ENCODE data around the gene CYTIP.

CYTIP gene

DNA sequence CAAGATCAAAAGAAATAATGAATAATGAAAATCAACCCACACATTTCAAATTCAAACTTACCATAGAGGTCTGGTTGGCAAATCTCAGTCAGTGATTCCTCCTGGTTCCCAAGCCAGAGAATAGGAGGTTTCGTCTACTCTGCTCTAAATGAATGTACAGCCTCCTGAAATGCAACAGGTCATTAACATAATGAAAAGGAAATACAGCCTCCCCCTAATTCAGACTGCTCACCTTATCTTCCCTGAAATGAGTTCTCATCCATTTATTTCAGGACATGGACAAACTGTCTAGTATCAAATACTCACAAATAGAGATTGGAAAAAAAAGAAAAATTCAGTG, 43.4 kb upstream of the CYTIP start:
- TF ChIP-seq, protein P1, sequence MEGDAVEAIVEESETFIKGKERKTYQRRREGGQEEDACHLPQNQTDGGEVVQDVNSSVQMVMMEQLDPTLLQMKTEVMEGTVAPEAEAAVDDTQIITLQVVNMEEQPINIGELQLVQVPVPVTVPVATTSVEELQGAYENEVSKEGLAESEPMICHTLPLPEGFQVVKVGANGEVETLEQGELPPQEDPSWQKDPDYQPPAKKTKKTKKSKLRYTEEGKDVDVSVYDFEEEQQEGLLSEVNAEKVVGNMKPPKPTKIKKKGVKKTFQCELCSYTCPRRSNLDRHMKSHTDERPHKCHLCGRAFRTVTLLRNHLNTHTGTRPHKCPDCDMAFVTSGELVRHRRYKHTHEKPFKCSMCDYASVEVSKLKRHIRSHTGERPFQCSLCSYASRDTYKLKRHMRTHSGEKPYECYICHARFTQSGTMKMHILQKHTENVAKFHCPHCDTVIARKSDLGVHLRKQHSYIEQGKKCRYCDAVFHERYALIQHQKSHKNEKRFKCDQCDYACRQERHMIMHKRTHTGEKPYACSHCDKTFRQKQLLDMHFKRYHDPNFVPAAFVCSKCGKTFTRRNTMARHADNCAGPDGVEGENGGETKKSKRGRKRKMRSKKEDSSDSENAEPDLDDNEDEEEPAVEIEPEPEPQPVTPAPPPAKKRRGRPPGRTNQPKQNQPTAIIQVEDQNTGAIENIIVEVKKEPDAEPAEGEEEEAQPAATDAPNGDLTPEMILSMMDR (IDR thresholded peaks at IDR 0.05; ENCODE audit: low read depth, low read length, missing control alignments), result no peak
- Histone ChIP-seq H3K27ac (no peak overlapping the region), H3K4me3 (ENCODE audit: low read depth, low read length) (no peak overlapping the region), H3K36me3 (replicated peaks) (no peaks in the 10 kb centered on the region), H3K27me3 (replicated peaks) (no peaks in the 10 kb centered on the region)
- in situ Hi-C loops (cut with HindIII; ENCODE audit: low pct_ligation_motif_present, low sequenced_read_pairs), result no loop called here
- no peak for DNase-seq

DNA sequence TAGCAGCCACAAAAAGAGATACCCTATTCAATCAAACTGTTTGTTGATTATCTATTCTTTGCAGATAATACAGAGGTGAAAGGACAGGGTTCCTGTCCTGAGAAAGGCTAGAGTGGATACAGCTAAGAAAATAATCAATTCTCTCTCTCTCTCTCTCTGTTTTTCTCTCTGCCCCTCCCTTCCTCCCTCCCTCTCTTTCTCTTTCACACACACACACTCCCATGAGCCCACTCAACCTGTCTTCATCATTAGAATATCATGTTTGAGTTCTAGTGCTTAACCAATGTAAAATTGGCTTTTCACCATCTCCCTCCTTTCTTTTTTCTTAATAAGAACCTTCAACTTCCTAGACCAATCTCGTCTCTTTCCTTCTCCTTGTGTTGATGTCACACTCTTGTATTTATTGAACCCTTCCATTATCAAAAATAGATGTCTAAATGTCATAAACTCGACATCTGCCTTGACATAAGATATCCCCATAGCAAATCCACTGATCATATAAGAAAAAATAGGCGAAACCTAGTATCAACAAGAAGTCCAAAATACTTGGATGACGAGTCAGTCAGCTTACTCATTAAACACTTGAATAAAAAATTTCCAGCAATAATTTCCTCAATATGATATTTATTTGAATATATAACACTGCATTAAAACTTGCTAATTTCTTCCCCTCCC, 42.8 kb upstream of the CYTIP start:
- in situ Hi-C loops (cut with HindIII; ENCODE audit: low pct_ligation_motif_present, low sequenced_read_pairs), result no loop called here
- H3K36me3 ChIP-seq (replicated peaks), result no peaks in the 10 kb centered on the region
- no peak for DNase-seq
- no peak overlapping the region for H3K4me3 ChIP-seq (ENCODE audit: low read depth, low read length)
- TF ChIP-seq, protein P1 (IDR thresholded peaks at IDR 0.05; ENCODE audit: low read depth, low read length, missing control alignments), result no peak
- H3K27ac ChIP-seq, result no peak overlapping the region
- H3K27me3 ChIP-seq (replicated peaks), result no peaks in the 10 kb centered on the region

DNA sequence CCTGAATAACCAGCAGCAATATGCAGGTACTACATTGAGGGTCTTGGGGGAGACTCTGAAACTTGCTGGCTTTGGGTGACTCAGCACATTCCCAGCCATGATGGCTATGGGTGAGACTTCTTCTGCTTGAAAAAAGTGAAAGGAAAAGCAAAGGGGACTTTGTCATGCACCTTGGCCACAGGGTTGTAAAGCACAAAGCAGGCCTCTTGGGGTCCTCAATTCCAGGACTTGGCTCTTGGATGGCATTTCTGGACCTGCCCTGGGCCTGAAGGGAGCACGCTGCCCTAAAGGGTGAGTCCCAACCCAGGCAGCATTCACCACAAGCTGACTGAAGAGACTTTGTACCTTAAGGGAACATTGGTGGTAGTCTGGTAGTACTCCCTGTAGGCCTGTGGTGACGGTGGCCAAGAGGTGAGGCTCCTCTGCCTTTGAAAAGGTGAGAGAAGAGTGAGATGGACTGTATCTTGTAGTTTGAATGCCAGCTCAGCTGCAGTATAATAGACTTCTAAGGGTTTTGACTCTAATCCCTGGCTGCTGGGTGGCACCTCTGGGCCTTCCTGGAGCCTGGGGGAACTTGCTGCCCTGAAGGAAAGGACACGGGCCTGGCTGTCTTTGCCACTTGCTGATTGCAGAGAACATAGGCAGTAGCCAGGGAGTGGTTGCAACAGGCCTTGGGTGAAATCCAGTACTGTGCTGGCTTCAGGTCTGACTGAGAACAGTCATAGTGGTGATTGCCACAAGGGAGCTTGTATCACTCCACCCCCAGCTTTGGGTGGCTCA, 36.5 kb upstream of the CYTIP start:
- in situ Hi-C loops (cut with HindIII; ENCODE audit: low pct_ligation_motif_present, low sequenced_read_pairs), result no loop called here
- TF ChIP-seq, protein P1 (IDR thresholded peaks at IDR 0.05; ENCODE audit: low read depth, low read length, missing control alignments), result no peak
- Histone ChIP-seq H3K4me3 (ENCODE audit: low read depth, low read length) (no peak overlapping the region), H3K36me3 (replicated peaks) (no peaks in the 10 kb centered on the region), H3K27ac (no peak overlapping the region), H3K27me3 (replicated peaks) (no peaks in the 10 kb centered on the region)
- DNase-seq, result peak; percentile 6

DNA sequence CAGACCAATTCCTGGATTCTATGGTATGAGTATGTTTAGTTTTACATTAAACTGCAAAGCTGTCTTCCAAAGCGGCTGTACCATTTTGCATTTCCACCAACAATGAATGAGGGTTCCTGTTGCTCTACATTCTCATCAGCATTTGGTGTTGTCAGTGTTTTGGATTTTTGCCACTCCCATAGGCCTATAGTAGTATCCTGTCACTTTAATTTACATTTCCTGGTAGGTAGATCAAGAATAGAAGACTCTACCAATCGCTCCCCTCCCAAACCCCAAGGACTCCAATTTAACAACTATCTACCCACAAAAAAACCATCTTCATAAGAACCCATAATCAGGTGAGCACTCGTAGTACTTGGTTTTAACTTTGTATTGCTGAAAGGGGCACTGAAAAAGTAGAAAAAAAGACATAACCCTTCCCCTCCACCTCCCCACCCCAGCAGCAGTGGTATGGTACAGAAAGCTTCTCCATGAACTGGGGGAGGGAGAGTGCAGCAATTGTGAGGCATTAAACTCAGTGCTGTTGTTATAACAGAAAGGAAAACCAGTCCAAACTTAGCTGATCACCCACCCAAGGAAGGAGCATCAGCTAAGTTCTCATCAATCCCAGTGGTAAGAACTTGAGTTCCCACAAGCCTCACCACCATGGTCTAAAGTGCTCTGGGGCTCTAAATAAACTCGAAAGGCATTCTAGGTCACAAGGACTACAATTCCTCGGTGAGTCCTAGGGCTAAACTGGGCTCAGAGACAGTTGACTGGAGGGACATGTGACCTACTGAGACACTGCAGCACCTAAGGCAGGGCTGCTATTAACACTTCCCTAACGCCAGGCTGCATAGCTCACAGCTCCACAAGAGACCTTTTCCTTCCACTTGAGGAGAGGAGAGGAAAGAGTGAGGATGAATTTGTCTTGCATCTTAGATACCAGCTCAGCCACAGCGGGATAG, 35.5 kb upstream of the CYTIP start:
- no peaks in the 10 kb centered on the region for H3K36me3 ChIP-seq (replicated peaks)
- no peaks in the 10 kb centered on the region for H3K27me3 ChIP-seq (replicated peaks)
- in situ Hi-C loops (cut with HindIII; ENCODE audit: low pct_ligation_motif_present, low sequenced_read_pairs), result no loop called here
- H3K27ac ChIP-seq, result no peak overlapping the region
- no peak for DNase-seq
- TF ChIP-seq, protein P1 (IDR thresholded peaks at IDR 0.05; ENCODE audit: low read depth, low read length, missing control alignments), result no peak
- no peak overlapping the region for H3K4me3 ChIP-seq (ENCODE audit: low read depth, low read length)

DNA sequence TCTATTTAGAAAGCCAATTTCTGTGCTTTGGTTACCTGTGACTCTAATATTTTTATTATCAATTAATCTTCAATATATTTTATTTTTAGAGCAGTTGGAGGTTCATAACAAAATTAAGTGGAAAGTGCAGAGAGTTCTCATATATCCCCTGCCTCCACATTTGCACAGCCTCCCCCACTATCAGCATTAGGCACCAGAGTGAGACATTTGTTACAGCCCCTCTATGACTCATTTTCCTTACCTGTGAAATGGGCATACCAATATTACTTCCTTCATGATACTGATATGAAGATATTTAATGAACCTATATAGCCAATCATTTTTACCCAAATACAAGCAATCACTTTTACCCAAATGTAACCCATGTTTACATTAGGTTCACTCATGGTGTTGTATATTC, 34.0 kb upstream of the CYTIP start:
- Histone ChIP-seq H3K36me3 (replicated peaks) (no peaks in the 10 kb centered on the region), H3K27me3 (replicated peaks) (no peaks in the 10 kb centered on the region), H3K4me3 (ENCODE audit: low read depth, low read length) (no peak overlapping the region), H3K27ac (no peak overlapping the region)
- DNase-seq, result no peak
- TF ChIP-seq, protein P1 (IDR thresholded peaks at IDR 0.05; ENCODE audit: low read depth, low read length, missing control alignments), result no peak
- in situ Hi-C loops (cut with HindIII; ENCODE audit: low pct_ligation_motif_present, low sequenced_read_pairs), result no loop called here

All from brain microvascular endothelial cell (primary cell).